GM12873 (cell line): Measurements from ENCODE around the gene ZNF469.

Experiments
- TF ChIP-seq, protein P1 (sequence below): IDR thresholded peaks from 2 replicates; pipeline ENCODE4 v1.5.1; 2012; ENCODE audit warnings: low read depth, mild to moderate bottlenecking, moderate library complexity, low read length, control low read depth; ENCODE audit not compliant: insufficient read depth; ENCODE audit errors: missing control alignments

Gene ZNF469

GRCh38 chr16:88389621-88390160 is 6.9 kb downstream of the ZNF469 start:
- TF ChIP-seq, protein P1, sequence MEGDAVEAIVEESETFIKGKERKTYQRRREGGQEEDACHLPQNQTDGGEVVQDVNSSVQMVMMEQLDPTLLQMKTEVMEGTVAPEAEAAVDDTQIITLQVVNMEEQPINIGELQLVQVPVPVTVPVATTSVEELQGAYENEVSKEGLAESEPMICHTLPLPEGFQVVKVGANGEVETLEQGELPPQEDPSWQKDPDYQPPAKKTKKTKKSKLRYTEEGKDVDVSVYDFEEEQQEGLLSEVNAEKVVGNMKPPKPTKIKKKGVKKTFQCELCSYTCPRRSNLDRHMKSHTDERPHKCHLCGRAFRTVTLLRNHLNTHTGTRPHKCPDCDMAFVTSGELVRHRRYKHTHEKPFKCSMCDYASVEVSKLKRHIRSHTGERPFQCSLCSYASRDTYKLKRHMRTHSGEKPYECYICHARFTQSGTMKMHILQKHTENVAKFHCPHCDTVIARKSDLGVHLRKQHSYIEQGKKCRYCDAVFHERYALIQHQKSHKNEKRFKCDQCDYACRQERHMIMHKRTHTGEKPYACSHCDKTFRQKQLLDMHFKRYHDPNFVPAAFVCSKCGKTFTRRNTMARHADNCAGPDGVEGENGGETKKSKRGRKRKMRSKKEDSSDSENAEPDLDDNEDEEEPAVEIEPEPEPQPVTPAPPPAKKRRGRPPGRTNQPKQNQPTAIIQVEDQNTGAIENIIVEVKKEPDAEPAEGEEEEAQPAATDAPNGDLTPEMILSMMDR, result no peak

DNA sequence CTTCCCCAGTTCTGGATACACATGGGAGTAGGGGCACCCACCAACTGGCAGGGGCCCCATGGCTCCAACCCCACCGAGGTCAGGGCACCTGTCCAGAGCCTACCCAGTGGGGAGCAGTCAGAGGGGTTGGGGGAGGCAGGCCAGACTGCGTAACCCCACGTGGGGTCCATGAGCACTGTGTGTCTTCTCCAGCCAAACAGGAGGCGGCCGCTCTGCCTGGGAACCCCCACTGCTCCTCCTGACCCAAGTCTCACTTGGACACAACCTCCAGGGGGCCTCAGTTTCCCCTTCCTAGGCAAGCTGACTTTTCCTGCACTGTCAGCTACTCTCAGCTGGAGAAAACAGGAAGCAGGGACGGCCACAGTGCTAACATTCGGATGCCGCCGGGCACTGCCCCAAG is 7.5 kb downstream of the ZNF469 start:
- TF ChIP-seq, protein P1, result no peak

- TF ChIP-seq, protein P1, result no peak
Measured at GRCh38 chr16:88390735-88391134, 8.0 kb downstream of the ZNF469 start.

DNA sequence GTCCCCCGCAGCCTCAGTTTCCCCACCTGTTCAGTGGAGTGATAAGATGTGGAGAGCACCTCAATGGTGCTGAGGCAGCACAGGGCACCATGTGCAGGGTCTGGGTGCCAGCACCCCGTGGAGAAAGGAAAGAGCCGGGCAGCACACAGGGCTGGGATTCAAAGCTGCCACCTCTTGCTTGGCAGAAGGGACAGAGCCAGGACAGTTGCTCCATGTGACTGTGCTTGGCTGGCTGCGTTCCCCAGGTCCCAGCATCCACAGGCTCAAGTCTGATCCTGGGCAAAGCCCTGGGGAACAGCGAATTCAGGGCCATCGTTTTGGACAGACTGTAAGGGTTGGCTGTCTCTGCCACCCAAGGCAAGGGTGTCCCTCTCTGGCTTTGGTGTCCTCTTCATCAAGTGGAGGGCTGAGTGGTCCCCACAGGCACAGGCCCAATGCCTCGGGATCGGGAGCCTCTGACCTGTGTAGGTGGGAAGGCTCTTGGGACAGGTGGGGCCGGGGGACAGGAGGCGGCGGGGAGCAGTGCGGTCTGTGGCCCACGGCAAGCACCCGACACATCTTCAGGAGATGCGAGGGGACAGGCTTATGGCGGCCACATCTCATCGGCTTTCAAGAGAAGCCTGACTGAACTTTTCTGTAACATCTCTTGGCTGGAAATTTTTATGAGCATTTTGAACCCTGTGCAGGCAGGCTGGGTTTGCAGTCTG is 8.5 kb downstream of the ZNF469 start:
- TF ChIP-seq, protein P1, result no peak

DNA sequence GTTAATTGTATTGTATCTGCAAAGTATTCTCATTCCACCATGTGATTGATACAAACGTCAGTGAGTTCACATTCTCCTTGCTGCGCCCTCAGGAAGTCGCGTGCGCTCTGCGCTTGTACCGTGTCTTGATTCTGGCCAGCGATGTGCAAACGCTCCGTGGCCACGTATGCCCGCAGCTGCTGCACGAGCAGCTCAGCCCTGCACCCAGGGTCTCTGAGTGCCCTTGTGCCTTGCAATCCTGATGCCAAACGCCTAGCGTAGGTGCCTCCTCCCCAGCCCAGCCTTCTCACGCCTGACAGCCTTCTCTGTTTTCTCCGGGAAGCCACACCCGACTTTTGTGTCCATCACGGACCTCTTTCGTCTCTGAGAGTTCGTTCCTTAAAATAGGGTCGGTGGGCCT is 9.4 kb downstream of the ZNF469 start:
- TF ChIP-seq, protein P1, result no peak

GRCh38 chr16:88392616-88393015 is 9.9 kb downstream of the ZNF469 start:
- TF ChIP-seq, protein P1, result no peak

DNA sequence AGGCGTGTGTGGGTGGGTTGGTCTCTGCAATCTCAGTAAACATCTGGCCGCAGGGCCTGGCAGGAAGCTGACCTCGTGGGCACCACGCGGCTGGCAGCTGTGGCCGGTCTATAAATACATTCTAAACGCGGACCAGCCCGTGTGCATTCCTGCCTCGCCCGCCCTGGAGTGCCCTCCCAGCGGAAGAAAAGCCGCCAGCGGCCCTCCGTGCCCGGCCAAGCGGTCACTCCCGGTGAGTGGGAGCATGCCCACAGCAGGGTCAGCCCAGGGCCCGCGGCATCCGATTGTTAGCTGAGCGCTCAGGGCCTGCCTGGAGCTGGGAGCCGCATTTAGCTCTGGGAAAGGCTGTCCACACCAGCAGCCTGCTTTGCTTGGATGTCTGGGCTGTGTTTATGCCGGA is 10.3 kb downstream of the ZNF469 start:
- TF ChIP-seq, protein P1, result no peak
